Neural progenitor cell (in vitro differentiated cells): ENCODE measurements around the gene AADAC.

Source experiments
- CTCF ChIP-seq: fragments of 200-600 bp; sonication (generic); IDR thresholded peaks from 2 replicates; pipeline ENCODE4 v1.5.1; 2017; ENCODE audit warnings: antibody characterized with exemption, mild to moderate bottlenecking
- EZH2 ChIP-seq: fragments of 200-600 bp; sonication (generic); IDR thresholded peaks from 2 replicates; pipeline ENCODE4 v1.6.1; 2017; ENCODE audit warnings: antibody characterized with exemption, mild to moderate bottlenecking, moderate library complexity
- EZH2phosphoT487 ChIP-seq: fragments of 200-600 bp; sonication (generic); IDR thresholded peaks from 2 replicates; pipeline ENCODE4 v1.6.1; 2017; ENCODE audit warnings: antibody characterized with exemption

DNA sequence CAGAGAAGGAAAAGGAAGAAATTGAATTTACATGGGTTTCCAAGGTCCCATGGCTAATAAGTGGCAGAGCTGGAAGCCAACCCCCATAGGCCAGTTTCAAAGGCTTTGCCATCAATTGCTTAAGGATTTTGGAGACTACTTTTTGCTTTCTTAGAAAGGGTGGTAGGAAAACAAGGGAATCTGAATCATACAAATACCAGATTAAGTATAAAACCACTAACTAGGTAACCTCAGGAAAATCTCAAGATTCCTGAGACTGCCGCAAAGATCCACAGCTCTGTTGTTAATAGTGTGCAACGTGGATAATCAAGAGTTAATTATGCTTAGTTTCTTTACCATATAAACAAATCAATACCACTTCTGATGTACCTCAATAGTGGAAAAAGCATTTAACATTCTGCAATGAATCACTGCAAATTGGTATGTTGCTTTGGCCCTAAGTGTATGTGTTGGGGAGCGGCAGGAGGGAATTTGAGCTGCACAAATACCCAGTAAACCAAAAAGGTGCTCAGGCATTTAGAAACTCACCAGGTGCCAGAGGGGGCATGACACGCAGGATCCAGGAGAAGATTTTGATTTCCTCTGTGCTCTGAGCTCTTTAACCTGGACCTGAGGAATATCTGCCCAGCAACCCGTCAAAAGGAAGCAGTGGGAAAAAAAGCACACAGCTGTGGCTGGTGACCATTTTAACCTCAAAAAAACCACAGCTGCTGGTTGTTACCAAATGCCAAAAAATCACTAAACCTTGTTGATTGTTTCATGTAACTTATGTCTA, 22.0 kb downstream of the AADAC start:
- no peak for TF ChIP-seq CTCF
- no peak for TF ChIP-seq EZH2phosphoT487
- TF ChIP-seq EZH2: no peak
